Lower lobe of right lung (tissue), 2 donors: ENCODE data around the gene RASSF5. TPM values are rescaled to one million over a fixed set of nuclear protein-coding genes. Genes with fewer than 3 reads are reported as not detected.

Experiments used
- ATAC-seq, 2 donors: fragments of 200-7000 bp; cut with Tn5 transposase; one replicate each; pipeline ENCODE4 v1.9.1; 2020 to 2022; ENCODE audit warnings: mild to moderate bottlenecking in 2 of 2, moderate library complexity in 2 of 2
- DNase-seq: peaks from one replicate; pipeline ENCODE4 v3.0.0-alpha.2; 2020
- H3K27ac ChIP-seq: fragments of 200-600 bp; one replicate; pipeline ENCODE4 v1.8.0; 2022
- H3K27me3 ChIP-seq: fragments of 200-600 bp; one replicate; pipeline ENCODE4 v1.8.0; 2022; ENCODE audit warnings: low read depth
- H3K36me3 ChIP-seq: fragments of 200-600 bp; one replicate; pipeline ENCODE4 v1.8.0; 2022; ENCODE audit warnings: mild to moderate bottlenecking
- H3K4me1 ChIP-seq: fragments of 200-600 bp; one replicate; pipeline ENCODE4 v1.8.0; 2022
- H3K4me3 ChIP-seq: fragments of 200-600 bp; one replicate; pipeline ENCODE4 v1.8.0; 2022; ENCODE audit warnings: mild to moderate bottlenecking
- H3K9me3 ChIP-seq: fragments of 200-600 bp; one replicate; pipeline ENCODE4 v1.8.0; 2022
- intact Hi-C: fragments of 100-400 bp; cut with DNase I; formaldehyde crosslinking; loops from one replicate; pipeline ENCODE4 v1.11.0; 2022
- microRNA-seq: library from miRNA; unstranded; fragments of <30 nt; microRNA quantifications from one replicate; pipeline ENCODE4 v1.2.0, GENCODE V29; 2020; ENCODE audit warnings: borderline number of aligned reads
- total RNA-seq: library from RNA; stranded (reverse); fragmentation: NEBNext Ultra II Directional; extraction: Animal tissue kit (Norgen Biotek cat#: 25700); gene quantifications from one replicate; pipeline ENCODE4 v1.2.1, GENCODE V29; 2021
- TF ChIP-seq, protein P1 (sequence below): fragments of 200-600 bp; IDR thresholded peaks from one replicate; pipeline ENCODE4 v1.8.0; 2022; ENCODE audit warnings: antibody characterized with exemption, mild to moderate bottlenecking
- donor health status: DM: no; HTN: yes; CAD: no; lungs with severe emphysema.

Gene RASSF5
- total RNA-seq, 1 donor from 2014 or later = 48.2 TPM

- peak overlapping the region; percentile 83 for H3K4me3 ChIP-seq
- peaks cover 27% of the 10 kb centered on the region for H3K4me1 ChIP-seq
- intact Hi-C loops = no loop called here
- DNase-seq = no peak
- H3K27ac ChIP-seq = peak overlapping the region; percentile 81
- peak in 1 of 2 donors; percentile 6 for ATAC-seq
- H3K27me3 ChIP-seq = no peaks in the 10 kb centered on the region
- H3K9me3 ChIP-seq = no peaks in the 10 kb centered on the region
- no peaks in the 10 kb centered on the region for H3K36me3 ChIP-seq
- TF ChIP-seq, protein P1, sequence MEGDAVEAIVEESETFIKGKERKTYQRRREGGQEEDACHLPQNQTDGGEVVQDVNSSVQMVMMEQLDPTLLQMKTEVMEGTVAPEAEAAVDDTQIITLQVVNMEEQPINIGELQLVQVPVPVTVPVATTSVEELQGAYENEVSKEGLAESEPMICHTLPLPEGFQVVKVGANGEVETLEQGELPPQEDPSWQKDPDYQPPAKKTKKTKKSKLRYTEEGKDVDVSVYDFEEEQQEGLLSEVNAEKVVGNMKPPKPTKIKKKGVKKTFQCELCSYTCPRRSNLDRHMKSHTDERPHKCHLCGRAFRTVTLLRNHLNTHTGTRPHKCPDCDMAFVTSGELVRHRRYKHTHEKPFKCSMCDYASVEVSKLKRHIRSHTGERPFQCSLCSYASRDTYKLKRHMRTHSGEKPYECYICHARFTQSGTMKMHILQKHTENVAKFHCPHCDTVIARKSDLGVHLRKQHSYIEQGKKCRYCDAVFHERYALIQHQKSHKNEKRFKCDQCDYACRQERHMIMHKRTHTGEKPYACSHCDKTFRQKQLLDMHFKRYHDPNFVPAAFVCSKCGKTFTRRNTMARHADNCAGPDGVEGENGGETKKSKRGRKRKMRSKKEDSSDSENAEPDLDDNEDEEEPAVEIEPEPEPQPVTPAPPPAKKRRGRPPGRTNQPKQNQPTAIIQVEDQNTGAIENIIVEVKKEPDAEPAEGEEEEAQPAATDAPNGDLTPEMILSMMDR = no peak
Observed at GRCh38 chr1:206635978-206636345, 128.6 kb downstream of the RASSF5 start.

DNA sequence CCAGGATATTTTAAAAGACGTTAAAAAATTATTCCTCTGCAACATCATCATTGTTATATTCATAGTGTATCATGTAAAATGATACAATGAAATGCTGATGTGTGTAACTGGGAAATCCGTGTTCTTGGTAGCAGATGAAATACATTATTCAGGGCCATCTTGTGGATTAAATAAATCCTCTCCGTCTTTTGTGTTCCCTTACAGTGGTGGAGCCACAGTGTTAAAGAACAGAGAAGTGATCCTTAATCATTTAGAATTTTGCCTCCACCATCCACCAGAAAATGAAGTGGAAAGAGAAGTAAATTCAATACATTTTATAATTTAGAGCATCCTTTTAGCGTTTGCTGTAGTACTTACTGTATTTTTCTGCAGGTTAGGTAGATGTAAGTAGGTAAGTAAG, 129.3 kb downstream of the RASSF5 start:
- ATAC-seq (no peak), DNase-seq (no peak)
- Histone ChIP-seq H3K27me3 (no peaks in the 10 kb centered on the region), H3K36me3 (no peaks in the 10 kb centered on the region), H3K27ac (no peak overlapping the region), H3K4me1 (peaks cover 27% of the 10 kb centered on the region), H3K4me3 (peak overlapping the region; percentile 83), H3K9me3 (no peaks in the 10 kb centered on the region)
- intact Hi-C loops = no loop called here
- TF ChIP-seq, protein P1 = no peak

- H3K27ac ChIP-seq = no peak overlapping the region
- H3K9me3 ChIP-seq = no peaks in the 10 kb centered on the region
- ATAC-seq (no peak), DNase-seq (no peak)
- TF ChIP-seq, protein P1 = no peak
- H3K36me3 ChIP-seq = no peaks in the 10 kb centered on the region
- no peaks in the 10 kb centered on the region for H3K27me3 ChIP-seq
- H3K4me3 ChIP-seq = no peak overlapping the region
- peaks cover 27% of the 10 kb centered on the region for H3K4me1 ChIP-seq
- intact Hi-C loops = no loop called here
Observed at GRCh38 chr1:206637605-206638004, 130.3 kb downstream of the RASSF5 start.

Small RNA genes within 50 kb of the gene (microRNA-seq; reads per million reads assigned to microRNA genes)
- not detected for gene MIR6769B

Other genes starting within 250 kb of the RASSF5 start
- gene IKBKE, start 37.1 kb upstream of the RASSF5 start, total RNA-seq = 12.5 TPM
- gene EIF2D, start 104.9 kb downstream of the RASSF5 start, total RNA-seq = 47.0 TPM
- gene DYRK3, start 128.0 kb downstream of the RASSF5 start, total RNA-seq = 6.4 TPM
- gene MAPKAPK2, start 177.4 kb downstream of the RASSF5 start, total RNA-seq = 87.0 TPM